ENCODE results near the gene FGD1. TPM values are rescaled to one million over a fixed set of nuclear protein-coding genes. Genes with fewer than 3 reads are reported as not detected.

FGD1 gene
- total and polyA plus RNA-seq, 2 donors (not counting 3 experiments of a cell fraction or from before 2014, with no cell fraction given), result 6.3 to 19.6 TPM

DNA sequence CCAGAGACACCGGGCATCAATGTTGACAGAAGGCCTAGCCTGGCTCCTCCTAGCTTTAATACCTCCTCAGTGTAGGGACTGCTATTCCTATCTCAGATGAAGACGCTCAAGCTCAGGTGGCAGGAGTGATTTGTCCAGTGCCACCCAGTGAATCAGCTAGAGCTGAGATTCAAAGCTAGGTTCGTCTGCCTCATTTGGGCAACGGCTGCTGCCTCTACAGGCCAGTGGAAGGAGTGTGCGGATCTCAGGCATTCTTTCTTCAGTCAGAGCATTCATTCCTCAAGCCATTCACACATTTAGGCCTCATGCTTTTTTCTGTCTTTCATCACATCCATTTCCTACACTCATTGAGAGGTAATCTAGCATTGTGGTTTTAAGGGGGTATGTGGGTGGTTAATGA is 48.6 kb downstream of the FGD1 start:
- no peaks in the 10 kb centered on the region for H3K27me3 ChIP-seq (ENCODE audit: control insufficient read depth in 2 of 2, insufficient read depth in 2 of 2, low read length in 2 of 2)
- H3K27ac ChIP-seq (ENCODE audit: insufficient read depth, low read depth, low read length), result no peak overlapping the region
- no peaks in the 10 kb centered on the region for H3K9me3 ChIP-seq (replicated peaks; ENCODE audit: control insufficient read depth, insufficient read depth, low read length)
- dilution Hi-C loops (cut with MboI; ENCODE audit: extremely low pct_ligation_motif_present, low sequenced_read_pairs), result no loop called here
- H3K9me1 ChIP-seq (replicated peaks; ENCODE audit: control insufficient read depth, extremely low read depth, insufficient read depth, low read length), result no peaks in the 10 kb centered on the region
- ChIA-PET POLR2A (no interaction called here), CTCF (interaction anchor here (1.0 to 1.3 kb wide), 2 partner anchors 18 to 294 kb away, joined by 3 to 4 read pairs; no protein-coding TSS in a partner anchor)
- FAIRE-seq (no peak), DNase-seq (ENCODE audit: low read depth, low spot score) (no peak)
- BruUV-seq (replicated peaks), result no TSS peak
- TF ChIP-seq, protein P1, sequence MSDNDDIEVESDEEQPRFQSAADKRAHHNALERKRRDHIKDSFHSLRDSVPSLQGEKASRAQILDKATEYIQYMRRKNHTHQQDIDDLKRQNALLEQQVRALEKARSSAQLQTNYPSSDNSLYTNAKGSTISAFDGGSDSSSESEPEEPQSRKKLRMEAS (IDR thresholded peaks at IDR 0.05; ENCODE audit: insufficient read depth, insufficient read length), result no peak
- TF ChIP-seq JUN (IDR thresholded peaks at IDR 0.05; ENCODE audit: borderline replicate concordance, insufficient read depth, insufficient read length, low read depth), result no peak
- TF ChIP-seq, protein P2, sequence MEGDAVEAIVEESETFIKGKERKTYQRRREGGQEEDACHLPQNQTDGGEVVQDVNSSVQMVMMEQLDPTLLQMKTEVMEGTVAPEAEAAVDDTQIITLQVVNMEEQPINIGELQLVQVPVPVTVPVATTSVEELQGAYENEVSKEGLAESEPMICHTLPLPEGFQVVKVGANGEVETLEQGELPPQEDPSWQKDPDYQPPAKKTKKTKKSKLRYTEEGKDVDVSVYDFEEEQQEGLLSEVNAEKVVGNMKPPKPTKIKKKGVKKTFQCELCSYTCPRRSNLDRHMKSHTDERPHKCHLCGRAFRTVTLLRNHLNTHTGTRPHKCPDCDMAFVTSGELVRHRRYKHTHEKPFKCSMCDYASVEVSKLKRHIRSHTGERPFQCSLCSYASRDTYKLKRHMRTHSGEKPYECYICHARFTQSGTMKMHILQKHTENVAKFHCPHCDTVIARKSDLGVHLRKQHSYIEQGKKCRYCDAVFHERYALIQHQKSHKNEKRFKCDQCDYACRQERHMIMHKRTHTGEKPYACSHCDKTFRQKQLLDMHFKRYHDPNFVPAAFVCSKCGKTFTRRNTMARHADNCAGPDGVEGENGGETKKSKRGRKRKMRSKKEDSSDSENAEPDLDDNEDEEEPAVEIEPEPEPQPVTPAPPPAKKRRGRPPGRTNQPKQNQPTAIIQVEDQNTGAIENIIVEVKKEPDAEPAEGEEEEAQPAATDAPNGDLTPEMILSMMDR (IDR thresholded peaks at IDR 0.05; ENCODE audit: extremely low read depth in 1 of 2, insufficient read depth in 1 of 2, low read depth in 1 of 2, low read length in 2 of 2), result peak in 1 of 2 donors; percentile 17
- H3K4me2 ChIP-seq (ENCODE audit: insufficient read depth, low read length), result no peak overlapping the region
- H2AFZ ChIP-seq (ENCODE audit: low read depth, low read length), result no peak overlapping the region
- no peak overlapping the region for H3K4me3 ChIP-seq (replicated peaks in 1 of 3; ENCODE audit: insufficient read depth in 1 of 3, low read depth in 1 of 3, low read length in 3 of 3)
- no peaks in the 10 kb centered on the region for H3K4me1 ChIP-seq (ENCODE audit: control insufficient read depth, extremely low read depth, insufficient read depth, low read length)
- no peak overlapping the region for H3K9ac ChIP-seq (replicated peaks; ENCODE audit: extremely low read depth, insufficient read depth, low read length)
- no peaks in the 10 kb centered on the region for H4K20me1 ChIP-seq (replicated peaks; ENCODE audit: control insufficient read depth, extremely low read depth, insufficient read depth, low read length)
- peaks cover 9% of the 10 kb centered on the region for H3K79me2 ChIP-seq (ENCODE audit: control insufficient read depth, insufficient read depth, low read length)
- intact Hi-C loops (cut with micrococcal nuclease), result loop anchor here (10.0 kb wide), 3 partner anchors 93 to 357 kb away; partner anchors contain the start of genes MAGED2 and WNK3
- peaks cover 0 to 15% of the 10 kb centered on the region in 2 experiments for H3K36me3 ChIP-seq (ENCODE audit: control insufficient read depth in 2 of 2, extremely low read depth in 1 of 2, insufficient read depth in 2 of 2, low read length in 2 of 2)

DNA sequence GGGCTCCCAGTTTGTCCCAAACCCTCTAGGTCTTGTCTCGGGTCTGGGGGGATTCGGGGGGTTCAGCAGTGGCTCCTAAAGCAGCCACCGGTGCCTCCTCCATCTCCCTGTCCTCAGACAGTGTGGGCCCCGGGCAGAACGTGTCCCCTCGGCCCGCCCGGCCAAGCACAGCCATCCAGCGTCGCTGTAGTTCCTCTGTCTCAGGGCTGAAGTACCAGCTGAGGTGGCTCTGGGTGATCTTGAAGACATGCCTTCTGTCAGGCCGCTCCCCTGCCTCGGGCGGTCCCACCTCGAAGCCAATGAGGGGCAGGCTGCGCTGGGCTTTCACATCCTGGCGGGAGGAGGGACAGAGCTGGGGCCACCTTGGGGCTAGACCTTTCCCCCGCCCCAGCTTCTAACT is 50.0 kb downstream of the FGD1 start:
- TF ChIP-seq EZH2 (IDR thresholded peaks at IDR 0.05; ENCODE audit: borderline replicate concordance, low read depth, low read length, severe bottlenecking) (no peak), POLR2A (IDR thresholded peaks at IDR 0.05; ENCODE audit: low read depth, low read length) (no peak), POLR2AphosphoS5 (IDR thresholded peaks at IDR 0.05; ENCODE audit: insufficient read depth, low read depth, low read length) (no peak), MYC (IDR thresholded peaks at IDR 0.05; ENCODE audit: low read depth, low read length) (no peak), FOS (IDR thresholded peaks at IDR 0.05; ENCODE audit: borderline replicate concordance, insufficient read depth, low read length) (no peak), JUN (IDR thresholded peaks at IDR 0.05; ENCODE audit: borderline replicate concordance, insufficient read depth, insufficient read length, low read depth) (no peak), GATA2 (IDR thresholded peaks at IDR 0.05; ENCODE audit: insufficient read depth, insufficient read length, low read depth, low read length) (no peak)
- TF ChIP-seq, protein P2 (IDR thresholded peaks at IDR 0.05; ENCODE audit: extremely low read depth in 1 of 2, insufficient read depth in 1 of 2, low read depth in 1 of 2, low read length in 2 of 2), result no peak
- TF ChIP-seq, protein P1 (IDR thresholded peaks at IDR 0.05; ENCODE audit: insufficient read depth, insufficient read length), result no peak
- H3K4me2 ChIP-seq (ENCODE audit: insufficient read depth, low read length), result no peak overlapping the region
- H2AFZ ChIP-seq (ENCODE audit: low read depth, low read length), result no peak overlapping the region
- no peak overlapping the region for H3K4me3 ChIP-seq (replicated peaks in 1 of 3; ENCODE audit: insufficient read depth in 1 of 3, low read depth in 1 of 3, low read length in 3 of 3)
- DNase-seq (ENCODE audit: low read depth, low spot score) (no peak), FAIRE-seq (no peak)
- H3K9ac ChIP-seq (replicated peaks; ENCODE audit: extremely low read depth, insufficient read depth, low read length), result no peak overlapping the region
- intact Hi-C loops (cut with micrococcal nuclease) (loop anchor here (10.0 kb wide), 3 partner anchors 91 to 359 kb away; partner anchors contain the start of genes MAGED2 and WNK3), dilution Hi-C loops (cut with MboI; ENCODE audit: extremely low pct_ligation_motif_present, low sequenced_read_pairs) (no loop called here)
- ChIA-PET CTCF (no interaction called here), POLR2A (no interaction called here)
- H3K27ac ChIP-seq (ENCODE audit: insufficient read depth, low read depth, low read length), result no peak overlapping the region
- no peaks in the 10 kb centered on the region for H3K27me3 ChIP-seq (ENCODE audit: control insufficient read depth in 2 of 2, insufficient read depth in 2 of 2, low read length in 2 of 2)
- peaks cover 0 to 15% of the 10 kb centered on the region in 2 experiments for H3K36me3 ChIP-seq (ENCODE audit: control insufficient read depth in 2 of 2, extremely low read depth in 1 of 2, insufficient read depth in 2 of 2, low read length in 2 of 2)
- H3K4me1 ChIP-seq (ENCODE audit: control insufficient read depth, extremely low read depth, insufficient read depth, low read length), result peaks cover 8% of the 10 kb centered on the region
- peaks cover 23% of the 10 kb centered on the region for H3K79me2 ChIP-seq (ENCODE audit: control insufficient read depth, insufficient read depth, low read length)
- H4K20me1 ChIP-seq (replicated peaks; ENCODE audit: control insufficient read depth, extremely low read depth, insufficient read depth, low read length), result no peaks in the 10 kb centered on the region
- no TSS peak for BruUV-seq (replicated peaks)
- no peaks in the 10 kb centered on the region for H3K9me3 ChIP-seq (replicated peaks; ENCODE audit: control insufficient read depth, insufficient read depth, low read length)
- no peaks in the 10 kb centered on the region for H3K9me1 ChIP-seq (replicated peaks; ENCODE audit: control insufficient read depth, extremely low read depth, insufficient read depth, low read length)

Data from endothelial cell of umbilical vein (primary cell).